Ovary (tissue), 9 donors: ENCODE results near the gene MYL4. TPM values are rescaled to one million over a fixed set of nuclear protein-coding genes. Genes with fewer than 3 reads are reported as not detected.

Experiments
- DNase-seq, 5 donors: peaks; one replicate each; pipeline ENCODE4 v3.0.0-alpha.2; 2019 to 2020
- H3K27ac ChIP-seq, 2 donors: fragments of 200-600 bp; one replicate each; pipeline versions ENCODE4 v1.5.1 to v1.8.0; 2019 to 2022
- H3K27me3 ChIP-seq: fragments of 200-600 bp; one replicate; pipeline ENCODE4 v1.8.0; 2022
- H3K36me3 ChIP-seq: fragments of 200-600 bp; sonication (generic); one replicate; pipeline ENCODE4 v1.5.1; 2019
- H3K4me1 ChIP-seq: one replicate; pipeline ENCODE4 v1.8.1; 2013; ENCODE audit warnings: mild to moderate bottlenecking, moderate library complexity; ENCODE audit not compliant: insufficient read depth
- H3K4me3 ChIP-seq: fragments of 200-600 bp; sonication (generic); one replicate; pipeline ENCODE4 v1.5.1; 2017
- H3K9me3 ChIP-seq, 2 donors: fragments of 200-600 bp in 1 of 2; sonication (generic) in 1 of 2; one replicate each; pipeline versions ENCODE4 v1.5.1 to v1.8.1; 2013 to 2019; ENCODE audit warnings: mild to moderate bottlenecking in 1 of 2, moderate library complexity in 1 of 2
- CTCF ChIP-seq, 3 donors: fragments of 450-650 bp in 2 of 3; fragments of 200-600 bp in 1 of 3; IDR thresholded peaks; one replicate each; pipeline versions ENCODE4 v1.5.1 to v1.8.0; 2016 to 2022; ENCODE audit warnings: antibody characterized with exemption in 3 of 3, mild to moderate bottlenecking in 1 of 3
- EP300 ChIP-seq: sonication (generic); formaldehyde crosslinking; IDR thresholded peaks from one replicate; pipeline ENCODE4 v1.6.1; 2017; ENCODE audit warnings: antibody characterized with exemption
- POLR2A ChIP-seq: fragments of 450-650 bp; IDR thresholded peaks from one replicate; pipeline ENCODE4 v1.6.1; 2017; ENCODE audit warnings: antibody characterized with exemption, mild to moderate bottlenecking, moderate library complexity
- WGBS, 3 donors: extraction: QIAGEN DNeasy Blood & Tissue Kit in 1 of 3; methylation state at CpG; one replicate each; pipeline versions ENCODE4 v1.1.5 to v1.1.7; 2013 to 2017; 5-methylcytosine and 5-hydroxymethylcytosine counted together
- intact Hi-C, 4 donors: fragments of 100-400 bp; cut with DNase I; formaldehyde crosslinking; loops; one replicate each; pipeline versions ENCODE4 v1.11.0 to v1.15.1; 2022 to 2023
- polyA plus RNA-seq, 2 donors: library from polyadenylated mRNA; stranded (reverse); fragments of 200-250 nt in 1 of 2; fragments of 350-450 nt in 1 of 2; fragmentation: Illumina TruSeq in 1 of 2; extraction: RNeasy Lipid Tissue Mini Kit (QIAGEN cat#74804) in 1 of 2; gene quantifications; one replicate each; pipeline ENCODE4 v1.2.3, GENCODE V29; 2013 to 2014
- total RNA-seq, 7 donors: library from RNA; depleted of rRNA in 2 of 7; stranded (reverse); fragments of >200 nt in 2 of 7; fragmentation: NEBNext Ultra II Directional in 3 of 7; extraction: Animal tissue kit (Norgen Biotek cat#: 25700) in 3 of 7; gene quantifications; one replicate each; pipeline versions ENCODE4 v1.1.0 to v1.2.4, GENCODE V29; 2016 to 2023
- donor health status: DM: no; HTN: no; CAD: no; lungs with moderate emphysema.
- donor health status: DM: no; HTN: no; CAD: no.
- donor health status: Bipolar disorder and iron deficiency.
- donor health status: DM: yes; HTN: yes; CAD: no.
- donor health status: DM: no; HTN: no; CAD: no.
- donor health status: DM: yes; HTN: yes; CAD: no.

The MYL4 gene
- total and polyA plus RNA-seq, 9 donors, result 0.28 to 0.79 (median 0.37) TPM; not detected in 5

- intact Hi-C loops, result loop anchor here in 1 of 4 donors (5.0 kb wide), 1 partner anchor 66 kb away; no protein-coding TSS in a partner anchor
- no peak overlapping the region for H3K27ac ChIP-seq
- no peak for DNase-seq
These were observed 31.7 kb downstream of the MYL4 start for GRCh38 chr17:47240806-47241205.

GRCh38 chr17:47242648-47243047, 33.5 kb downstream of the MYL4 start:
- 84 to 100% (median 96%) methylated on average over 2 of the region's 2 CpGs for WGBS, 3 donors
- no peak for DNase-seq
- intact Hi-C loops, result loop anchor here in 1 of 4 donors (5.0 kb wide), 1 partner anchor 65 kb away; no protein-coding TSS in a partner anchor

More at GRCh38 chr17:47240806-47241205, 31.7 kb downstream of the MYL4 start:
- Histone ChIP-seq H3K4me3 (no peak overlapping the region), H3K9me3 (no peaks in the 10 kb centered on the region), H3K36me3 (no peaks in the 10 kb centered on the region), H3K27me3 (no peaks in the 10 kb centered on the region), H3K4me1 (peaks cover 5% of the 10 kb centered on the region)
- 72 to 79% (median 73%) methylated on average over 3 of the region's 3 CpGs for WGBS, 3 donors
- TF ChIP-seq CTCF (IDR thresholded peaks at IDR 0.05) (no peak), POLR2A (no peak), EP300 (no peak)

GRCh38 chr17:47243737-47244598, 34.8 kb downstream of the MYL4 start:
- WGBS, 3 donors, result 82 to 84% (median 83%) methylated on average over 9 of the region's 9 CpGs
- peaks cover 5% of the 10 kb centered on the region for H3K4me1 ChIP-seq
- H3K36me3 ChIP-seq, result no peaks in the 10 kb centered on the region
- no peak overlapping the region for H3K27ac ChIP-seq
- no peak for TF ChIP-seq POLR2A
- TF ChIP-seq CTCF (IDR thresholded peaks at IDR 0.05), result no peak
- no peak for TF ChIP-seq EP300
- no peaks in the 10 kb centered on the region for H3K9me3 ChIP-seq
- H3K4me3 ChIP-seq, result no peak overlapping the region
- no peaks in the 10 kb centered on the region for H3K27me3 ChIP-seq
- no peak for DNase-seq
- intact Hi-C loops, result loop anchor here in 1 of 4 donors (5.0 kb wide), 1 partner anchor 63 kb away; no protein-coding TSS in a partner anchor

More at GRCh38 chr17:47242648-47243047, 33.5 kb downstream of the MYL4 start:
- Histone ChIP-seq H3K27ac (no peak overlapping the region), H3K36me3 (no peaks in the 10 kb centered on the region), H3K27me3 (no peaks in the 10 kb centered on the region), H3K4me3 (no peak overlapping the region), H3K9me3 (no peaks in the 10 kb centered on the region), H3K4me1 (peaks cover 5% of the 10 kb centered on the region)
- TF ChIP-seq EP300, result no peak
- no peak for TF ChIP-seq CTCF (IDR thresholded peaks at IDR 0.05)
- no peak for TF ChIP-seq POLR2A

- intact Hi-C loops, result loop anchor here in 1 of 4 donors (5.0 kb wide), 1 partner anchor 63 kb away; no protein-coding TSS in a partner anchor
These were observed 35.5 kb downstream of the MYL4 start for GRCh38 chr17:47244697-47245096.

More at GRCh38 chr17:47244697-47245096, 35.5 kb downstream of the MYL4 start:
- peaks cover 5% of the 10 kb centered on the region for H3K4me1 ChIP-seq
- no peaks in the 10 kb centered on the region for H3K27me3 ChIP-seq
- no peaks in the 10 kb centered on the region for H3K36me3 ChIP-seq
- DNase-seq, result no peak
- no peaks in the 10 kb centered on the region for H3K9me3 ChIP-seq
- 42 to 52% (median 46%) methylated on average over 2 of the region's 2 CpGs for WGBS, 3 donors
- TF ChIP-seq CTCF (IDR thresholded peaks at IDR 0.05), result no peak
- TF ChIP-seq EP300, result no peak
- TF ChIP-seq POLR2A, result no peak
- no peak overlapping the region for H3K4me3 ChIP-seq
- no peak overlapping the region for H3K27ac ChIP-seq
